ENCODE results near the gene MYO1F.
"Not testable (repeated sequence)": the region's sequence is repeated elsewhere in the genome, so short reads cannot be mapped to it uniquely, and the experiment has no call there.

MYO1F gene

DNA sequence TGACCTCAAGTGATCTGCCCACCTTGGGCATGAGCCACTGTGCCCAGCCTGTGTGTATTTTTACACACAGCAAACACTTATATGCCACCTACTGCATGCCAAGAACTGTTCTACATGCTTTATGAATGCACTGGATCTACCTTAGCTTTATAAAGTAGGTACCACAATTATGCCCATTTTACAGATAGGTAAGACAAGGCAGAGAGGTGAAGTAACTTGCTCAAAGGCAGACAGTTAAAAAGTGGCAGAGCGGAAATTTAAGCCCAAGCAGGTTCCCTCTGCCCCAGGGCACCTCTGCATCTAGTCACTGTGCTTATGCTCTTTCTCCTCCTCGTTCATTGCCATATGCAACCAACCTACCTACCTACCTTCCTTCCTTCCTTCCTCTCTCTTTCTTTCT, 22.8 kb upstream of the MYO1F start:
- DNase-seq (ENCODE audit: low spot score) = no peak

DNA sequence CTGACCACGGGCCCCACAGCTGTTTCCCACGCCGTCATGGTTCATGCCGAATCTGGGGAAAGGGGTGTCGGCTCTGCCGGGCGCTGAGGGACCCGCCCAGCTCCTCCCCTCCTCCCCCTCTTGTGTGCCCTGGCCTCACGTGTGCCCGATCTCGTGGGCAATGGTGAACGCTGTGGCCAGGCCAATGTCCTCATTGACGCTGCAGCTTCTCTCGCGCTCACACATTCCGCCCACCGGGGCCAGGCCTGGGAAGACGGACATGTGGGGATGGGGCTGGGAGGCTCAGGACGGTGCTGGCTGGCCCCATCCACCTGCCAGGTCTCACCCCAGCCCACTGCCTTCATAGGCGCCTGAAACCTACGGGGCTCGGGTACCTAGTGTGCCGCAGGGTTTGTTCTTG, 18.9 kb upstream of the MYO1F start:
- DNase-seq (ENCODE audit: low spot score) = no peak

DNA sequence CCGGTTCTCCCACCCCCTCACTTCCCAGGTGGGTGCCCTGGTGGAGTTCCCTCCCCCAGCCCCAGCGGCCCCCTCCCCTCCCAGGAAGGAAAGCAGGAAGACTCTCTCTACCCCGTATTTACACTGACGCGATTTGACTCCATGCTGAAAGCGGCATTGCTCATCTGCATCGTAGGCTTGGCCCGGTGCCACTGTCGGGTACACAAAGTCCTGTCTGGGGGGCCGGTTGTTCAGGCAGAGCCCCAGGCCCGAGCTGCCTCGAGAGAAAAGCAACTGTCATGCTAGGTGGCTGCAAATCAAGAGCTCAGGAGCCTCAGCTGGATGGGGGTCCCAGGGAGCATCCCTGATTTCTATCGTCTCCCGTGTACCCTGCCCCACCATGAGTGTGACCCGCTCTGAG, 18.4 kb upstream of the MYO1F start:
- DNase-seq (ENCODE audit: low spot score) = no peak

DNA sequence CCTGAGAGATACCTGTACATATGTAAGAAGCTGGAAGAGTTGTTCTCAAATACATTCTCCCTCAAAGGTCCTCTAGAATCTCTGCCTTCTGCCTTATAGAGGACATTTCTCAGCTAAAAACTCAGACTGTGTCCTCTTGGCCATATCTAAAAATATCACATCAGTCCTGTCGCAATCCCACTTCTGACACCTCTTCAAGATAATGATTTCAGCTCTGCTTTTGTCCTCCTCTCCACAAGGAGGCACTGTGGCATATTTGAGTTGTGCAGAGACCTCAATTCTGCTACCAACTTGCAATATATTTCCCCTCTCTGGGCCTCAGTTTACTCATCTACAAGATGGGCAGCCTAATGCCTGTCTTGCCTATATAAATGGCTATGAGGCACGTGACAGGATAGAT, 16.7 kb upstream of the MYO1F start:
- no peak for DNase-seq (ENCODE audit: low spot score)

DNA sequence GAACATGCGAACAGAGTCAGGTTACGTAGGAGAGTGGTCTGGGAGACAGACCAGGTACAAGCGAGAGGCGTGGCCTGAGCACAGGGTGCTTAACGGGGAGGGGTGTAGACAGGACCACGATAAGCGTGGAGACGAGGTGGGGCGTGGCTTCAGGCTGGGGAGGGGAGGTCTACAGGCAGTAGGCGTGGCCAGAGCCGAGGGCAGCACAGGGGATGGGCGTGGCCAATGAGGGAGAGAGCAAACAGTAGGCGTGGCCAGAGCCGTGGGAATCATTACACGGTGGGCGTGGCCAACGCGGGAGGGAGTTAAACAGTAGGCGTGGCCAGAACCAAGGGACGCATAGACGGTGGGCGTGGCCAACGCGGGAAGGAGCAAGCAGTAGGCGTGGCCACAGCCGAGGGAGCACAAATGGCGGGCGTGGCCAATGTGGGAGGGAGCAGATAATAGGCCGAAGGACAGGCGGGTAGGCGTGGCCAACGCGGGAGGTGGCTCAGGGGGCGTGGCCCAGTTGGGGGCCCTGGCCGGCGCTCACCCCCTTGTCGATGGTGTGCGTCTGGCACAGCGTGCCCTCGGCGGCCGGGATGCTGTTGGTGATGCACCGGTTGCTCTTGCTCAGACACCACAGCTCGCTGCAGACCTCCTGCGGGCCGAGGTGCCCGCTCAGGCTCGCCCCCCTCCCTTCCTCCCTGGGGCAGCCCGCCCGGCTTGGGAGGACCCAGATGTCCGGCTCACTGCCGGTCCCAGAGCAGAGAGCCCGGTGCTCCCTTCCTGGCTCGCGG, 15.2 kb upstream of the MYO1F start:
- DNase-seq (ENCODE audit: low spot score) = no peak

DNA sequence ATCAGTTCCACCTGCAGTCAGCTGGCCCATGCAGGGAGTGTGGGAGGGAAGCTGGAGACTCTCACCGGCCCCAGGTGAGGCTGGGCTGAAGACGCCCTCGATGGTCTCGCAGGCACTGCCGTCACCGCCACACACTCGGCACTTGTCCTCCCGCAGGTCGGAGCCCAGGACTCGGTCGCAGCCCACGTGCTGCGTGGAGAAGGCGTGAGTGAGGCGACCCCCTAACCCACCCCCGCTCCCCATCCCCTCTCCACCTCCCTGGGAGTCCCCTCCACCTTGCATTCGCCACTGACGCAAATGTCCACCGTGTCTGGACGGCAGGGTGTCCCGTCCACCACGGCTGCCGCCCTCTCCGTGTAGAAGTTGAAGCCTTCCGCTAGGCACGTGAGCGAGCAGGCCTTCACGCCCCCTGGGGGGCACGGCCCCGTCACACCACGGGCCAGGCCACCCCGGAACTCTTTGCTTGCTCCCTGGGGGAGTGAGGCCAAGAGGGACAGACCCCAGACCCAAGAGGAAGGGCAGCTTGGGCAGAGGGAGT, 12.0 kb upstream of the MYO1F start:
- DNase-seq (ENCODE audit: low spot score) = no peak

DNA sequence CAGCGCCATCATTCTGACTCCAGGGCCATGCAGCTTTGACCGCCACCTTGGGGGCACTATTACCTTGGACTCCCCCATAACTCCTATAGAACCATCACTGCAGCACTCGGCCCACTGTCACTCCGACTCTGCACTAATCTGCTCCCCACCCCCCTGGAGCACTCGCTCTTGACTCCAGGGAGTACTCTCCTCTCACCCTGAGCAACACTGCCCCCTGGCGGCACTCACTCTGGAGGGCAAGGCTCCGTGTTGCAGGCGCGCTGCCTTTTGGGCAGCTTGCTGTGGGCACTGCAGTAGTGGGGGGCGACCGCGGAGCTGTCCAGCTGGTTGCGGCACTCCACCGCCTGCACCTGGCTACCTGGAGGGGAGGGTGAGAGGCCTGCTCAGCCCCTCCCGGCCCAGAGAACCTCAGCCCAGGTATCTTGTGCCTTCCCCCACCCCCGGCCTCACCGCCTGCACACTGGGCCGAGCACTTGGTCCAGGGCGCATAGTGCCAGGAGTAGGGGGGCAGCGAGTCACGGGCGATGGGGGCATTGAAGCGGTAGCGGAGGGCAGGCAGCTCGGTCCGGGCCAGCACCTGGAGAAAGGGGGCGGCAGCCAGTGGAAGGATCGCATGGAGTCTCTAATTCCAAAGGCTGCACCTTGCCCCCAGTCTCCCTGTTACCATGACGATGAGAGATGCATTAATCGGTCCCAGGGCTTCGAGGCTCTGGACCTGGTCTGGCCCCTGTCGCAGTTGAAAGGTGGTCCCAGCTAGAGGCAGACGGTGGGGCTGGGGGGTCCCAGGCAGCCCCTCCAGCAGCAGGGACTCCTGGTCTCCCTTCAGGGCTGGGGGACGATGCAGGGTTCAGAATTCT, 8.9 kb upstream of the MYO1F start:
- no peak for DNase-seq (ENCODE audit: low spot score)

DNA sequence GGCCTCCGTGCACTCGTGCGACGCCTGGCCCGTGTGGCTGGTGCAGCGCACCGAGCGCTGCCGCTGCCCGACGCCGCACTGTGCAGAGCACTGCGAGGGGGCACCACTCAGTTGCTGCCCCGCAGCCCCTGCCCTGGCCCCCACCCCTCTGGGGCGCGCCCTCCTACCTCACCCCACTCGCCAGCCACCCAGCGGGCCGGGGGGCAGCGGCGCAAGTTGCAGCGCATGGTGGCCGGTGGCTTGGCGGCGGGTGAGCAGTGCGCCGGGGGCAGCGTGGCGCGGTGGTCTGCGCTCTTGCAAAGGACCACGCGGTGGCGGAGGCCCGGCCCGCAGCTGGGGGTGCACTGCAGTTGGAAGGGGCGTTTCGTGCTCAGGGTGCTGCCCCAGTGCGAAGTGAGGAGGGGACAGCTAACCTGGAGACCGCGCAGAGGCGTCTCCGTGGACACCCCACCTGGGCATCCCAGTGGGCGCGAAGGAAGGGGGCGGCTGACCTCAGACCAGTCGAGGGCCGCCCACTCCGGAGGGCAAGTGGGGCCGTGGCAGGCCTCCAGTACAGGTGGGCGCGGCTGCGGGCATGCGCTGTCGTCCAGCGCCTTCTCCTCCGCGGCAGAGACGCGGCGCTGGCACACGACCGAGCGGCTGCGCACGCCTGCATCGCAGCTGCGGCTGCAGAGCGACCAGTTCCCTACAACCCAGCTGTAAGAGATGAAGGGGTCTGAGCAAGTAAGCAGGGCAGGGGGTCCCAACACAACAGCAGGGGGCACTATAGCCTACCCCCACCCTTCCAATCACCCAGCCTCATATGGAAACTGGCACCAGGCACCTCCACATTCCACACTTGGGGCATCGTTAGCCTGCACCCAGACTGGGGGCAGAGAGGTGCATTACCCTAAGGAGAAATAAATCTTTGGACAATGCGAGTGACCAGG, 8.0 kb upstream of the MYO1F start:
- no peak for DNase-seq (ENCODE audit: low spot score)

DNA sequence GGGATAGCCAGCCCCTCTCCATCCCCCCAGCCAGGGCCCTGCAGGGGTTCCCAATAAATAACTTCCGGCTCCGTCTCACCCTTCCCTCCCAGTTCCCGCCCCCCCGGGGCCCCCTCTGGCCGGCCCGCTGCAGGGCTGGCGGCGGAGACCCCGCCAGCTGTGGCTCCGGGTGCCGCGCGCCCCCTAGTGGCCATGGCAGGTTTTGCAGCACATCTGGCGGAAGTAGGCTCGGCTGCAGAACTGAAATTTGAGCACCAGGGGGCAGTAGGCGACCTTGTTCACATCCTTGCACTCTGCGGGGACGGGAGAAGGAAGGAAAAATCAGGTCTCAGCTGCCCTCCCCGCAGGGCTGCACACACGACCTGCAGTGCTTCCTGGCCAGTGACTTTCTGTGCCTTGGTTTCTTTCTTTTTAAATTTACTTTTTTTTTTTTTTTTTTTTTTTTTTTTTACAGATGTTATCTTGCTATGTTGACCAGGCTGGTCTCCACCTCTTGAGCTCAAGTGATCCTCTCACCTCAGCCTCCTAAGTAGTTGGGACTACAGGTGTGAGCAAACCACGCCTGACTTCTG, 3.6 kb upstream of the MYO1F start:
- peak; percentile 79 for DNase-seq (ENCODE audit: low spot score)

DNA sequence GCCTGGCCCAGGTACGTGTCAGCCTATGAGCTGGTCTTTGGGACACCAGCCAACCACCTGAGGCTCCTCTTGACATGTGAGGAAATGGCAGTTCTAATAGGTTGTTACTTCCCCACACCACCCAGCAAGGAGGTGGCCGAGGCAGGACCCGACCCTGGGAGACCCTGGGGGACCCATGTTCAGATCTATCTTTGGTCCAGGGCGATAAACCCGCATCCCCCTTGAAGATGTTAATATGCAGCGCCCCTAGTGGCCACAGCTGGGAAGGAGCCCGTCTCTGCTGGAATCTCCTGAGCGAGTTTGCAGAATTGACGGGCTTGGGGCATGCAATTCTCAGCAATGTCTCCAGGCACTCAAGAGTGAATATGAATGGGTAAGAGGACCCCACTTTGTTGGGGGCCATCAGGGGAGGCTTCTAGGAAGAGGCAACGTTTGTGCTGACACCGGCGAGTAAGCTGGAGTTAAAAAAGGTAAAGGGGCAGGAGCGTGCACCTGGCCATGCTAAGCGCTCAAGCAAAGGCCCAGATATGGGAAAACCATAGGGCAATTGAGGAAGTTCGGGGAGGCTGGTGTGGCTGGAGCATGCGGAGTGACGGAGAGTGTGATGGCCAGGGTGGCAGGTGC, 1.5 kb upstream of the MYO1F start:
- peak; percentile 70 for DNase-seq (ENCODE audit: low spot score)

DNA sequence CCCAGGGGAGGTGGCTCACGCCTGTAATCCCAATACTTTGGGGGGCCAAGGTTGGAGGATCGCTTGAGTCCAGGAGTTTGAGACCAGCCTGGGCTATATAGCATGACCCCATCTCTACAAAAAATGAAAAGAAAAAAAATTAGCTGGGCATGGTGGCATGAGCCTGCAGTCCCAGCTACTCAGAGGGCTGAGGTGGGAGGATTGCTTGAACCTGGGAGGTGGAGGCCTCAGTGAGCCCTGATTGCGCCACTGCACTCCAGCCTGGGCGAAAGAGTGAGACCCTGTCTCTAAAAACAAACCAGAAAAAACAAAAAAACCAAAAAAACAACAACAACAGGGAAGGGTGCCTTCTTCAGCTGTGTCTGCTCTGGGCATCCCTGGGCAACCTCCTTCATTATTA, 499 bp upstream of the MYO1F start:
- DNase-seq (ENCODE audit: low spot score) = no peak

DNA sequence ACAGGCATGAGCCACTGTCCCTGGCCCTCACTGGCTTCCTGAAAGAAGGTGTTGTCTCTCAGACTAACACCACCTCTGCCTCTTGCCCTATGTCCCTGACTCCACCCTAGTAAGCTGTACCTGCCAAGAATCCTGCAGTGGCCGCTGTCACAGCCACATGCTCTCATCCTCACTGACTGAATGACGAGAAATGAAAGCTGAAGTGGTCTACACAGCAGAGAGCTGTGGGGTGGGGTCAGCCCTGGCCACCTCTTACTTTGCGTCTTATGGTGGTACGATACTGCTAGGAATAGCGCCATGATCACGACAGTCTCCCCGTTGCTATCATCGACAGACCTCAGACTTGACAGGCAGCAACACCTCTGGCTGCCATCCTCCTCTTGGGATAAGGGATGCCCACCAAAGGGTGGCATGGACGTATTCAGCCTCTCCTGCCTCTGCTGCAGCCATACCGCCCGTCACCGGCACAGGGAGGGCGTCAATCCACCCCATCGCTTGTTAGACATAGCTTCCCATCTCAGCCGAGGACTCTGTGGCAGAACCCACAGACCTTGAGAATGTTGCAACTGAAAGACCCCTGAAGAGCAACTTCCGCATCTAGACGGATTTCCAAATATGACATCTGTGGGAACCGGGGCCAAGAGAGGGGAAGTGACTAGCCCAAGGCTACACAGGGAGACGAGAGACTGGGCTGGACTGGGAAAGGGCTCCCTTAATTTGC, 809 bp downstream of the MYO1F start:
- DNase-seq (ENCODE audit: low spot score) = no peak

DNA sequence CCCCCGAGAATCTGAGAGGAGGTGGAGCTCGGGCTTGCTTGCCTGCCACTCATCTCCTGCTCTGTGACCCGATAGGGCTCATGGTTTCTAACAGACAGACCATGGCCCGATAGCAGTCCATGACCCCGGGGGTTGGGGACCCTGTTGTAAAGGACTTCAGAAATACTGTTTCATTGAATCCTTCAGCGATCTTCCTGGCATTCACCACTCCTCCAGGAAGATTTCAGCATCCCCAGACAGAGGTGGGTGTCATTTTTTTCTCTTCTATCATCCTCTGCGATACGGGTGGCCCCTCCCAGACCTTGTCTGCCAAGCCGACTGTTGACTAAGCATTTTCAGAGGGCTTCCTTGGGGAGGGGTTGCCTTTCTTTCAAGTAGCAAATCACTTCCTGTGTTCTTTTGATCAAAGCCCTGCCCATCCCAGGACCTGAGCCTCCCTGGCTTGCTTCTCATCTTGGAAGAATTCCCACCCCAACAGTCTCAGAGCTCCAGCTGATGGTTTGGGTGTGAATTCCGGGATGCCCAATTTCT, 1.7 kb downstream of the MYO1F start:
- DNase-seq (ENCODE audit: low spot score) = no peak

DNA sequence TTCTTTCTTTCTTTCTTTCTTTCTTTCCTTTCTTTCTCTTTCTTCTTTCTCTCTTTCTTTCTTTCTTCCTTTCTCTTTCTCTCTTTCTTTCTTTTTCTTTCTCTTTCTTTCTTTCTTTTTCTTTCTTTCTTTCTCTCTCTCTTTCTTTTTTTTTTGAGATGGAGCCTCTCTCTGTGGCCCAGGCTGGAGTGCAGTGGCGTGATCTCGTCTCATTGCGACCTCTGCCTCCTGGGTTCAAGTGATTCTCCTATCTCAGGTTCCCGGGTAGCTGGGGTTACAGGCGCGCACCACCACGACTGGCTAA, 2.7 kb downstream of the MYO1F start:
- not testable (repeated sequence) for DNase-seq (ENCODE audit: low spot score)

DNA sequence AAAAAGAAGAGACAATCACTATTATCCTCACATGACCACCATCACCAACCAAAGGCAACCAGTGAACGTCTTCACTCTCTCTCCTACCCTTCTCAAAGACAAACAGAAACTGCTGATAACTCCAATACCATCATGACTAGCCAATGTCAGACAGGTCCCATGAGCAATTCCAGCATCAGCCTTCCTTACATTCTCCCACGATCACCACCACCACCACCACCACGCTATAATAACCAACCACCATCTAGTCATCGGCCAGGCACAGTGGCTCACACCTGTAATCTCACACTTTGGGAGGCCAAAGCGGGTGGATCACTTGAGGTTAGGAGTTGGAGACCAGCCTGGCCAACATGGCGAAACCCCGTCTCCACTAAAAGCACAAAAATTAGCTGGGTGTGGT, 3.9 kb downstream of the MYO1F start:
- no peak for DNase-seq (ENCODE audit: low spot score)

DNA sequence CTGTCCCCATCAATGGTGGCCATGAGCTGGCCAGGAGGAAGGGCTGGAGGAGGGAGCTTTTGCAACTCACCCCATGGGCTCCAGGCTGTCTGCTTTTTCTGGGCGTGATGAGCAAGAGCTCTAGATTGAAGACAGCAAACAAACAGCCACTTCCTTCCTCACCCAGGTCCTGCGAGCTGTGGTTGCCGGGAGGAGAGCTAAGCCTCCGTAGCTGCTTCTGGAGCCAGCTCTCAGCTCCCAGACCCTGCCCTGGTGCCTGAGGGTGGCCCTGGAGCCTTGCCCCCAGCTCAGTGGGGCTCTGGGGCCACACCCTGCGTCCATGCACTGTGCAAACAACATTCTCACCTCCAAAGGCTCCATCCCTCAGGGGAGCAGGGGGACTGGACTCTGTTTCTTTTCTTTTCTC, 6.2 kb downstream of the MYO1F start:
- no peak for DNase-seq (ENCODE audit: low spot score)

DNA sequence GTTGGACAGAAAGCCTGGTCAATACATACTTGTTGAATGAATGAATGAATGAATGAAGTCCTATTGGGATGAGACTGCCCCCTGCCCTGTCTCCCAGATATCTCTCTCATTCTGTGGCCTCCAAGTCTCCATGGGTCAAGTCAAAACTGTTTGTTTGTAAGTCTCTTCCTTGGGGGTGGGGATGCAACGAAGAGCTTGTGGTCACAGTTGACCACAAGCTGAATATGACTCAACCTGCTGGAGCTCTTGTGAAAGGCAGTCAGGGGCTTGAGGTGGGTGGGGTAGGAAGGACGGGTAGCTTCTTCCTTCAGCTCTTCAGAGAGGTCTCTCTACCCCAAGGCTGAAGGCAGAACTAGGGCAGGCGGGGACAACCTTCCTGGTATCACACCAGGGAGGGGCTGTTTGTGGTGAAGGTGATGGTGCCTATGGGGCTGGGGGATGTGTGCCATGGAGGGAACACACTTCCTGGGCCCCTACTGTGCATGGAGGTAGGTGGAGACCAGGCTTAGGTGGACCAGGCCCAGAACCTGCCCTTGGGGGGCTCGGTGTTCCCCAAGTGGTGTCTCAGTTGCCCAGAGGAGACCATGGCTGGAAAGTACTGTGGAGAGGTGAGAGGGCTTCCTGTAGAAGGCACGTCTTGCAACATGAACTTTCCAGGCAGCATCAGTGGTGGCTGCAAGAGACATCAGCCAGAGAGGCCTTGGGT, 8.0 kb downstream of the MYO1F start:
- DNase-seq (ENCODE audit: low spot score) = peak; percentile 56

DNA sequence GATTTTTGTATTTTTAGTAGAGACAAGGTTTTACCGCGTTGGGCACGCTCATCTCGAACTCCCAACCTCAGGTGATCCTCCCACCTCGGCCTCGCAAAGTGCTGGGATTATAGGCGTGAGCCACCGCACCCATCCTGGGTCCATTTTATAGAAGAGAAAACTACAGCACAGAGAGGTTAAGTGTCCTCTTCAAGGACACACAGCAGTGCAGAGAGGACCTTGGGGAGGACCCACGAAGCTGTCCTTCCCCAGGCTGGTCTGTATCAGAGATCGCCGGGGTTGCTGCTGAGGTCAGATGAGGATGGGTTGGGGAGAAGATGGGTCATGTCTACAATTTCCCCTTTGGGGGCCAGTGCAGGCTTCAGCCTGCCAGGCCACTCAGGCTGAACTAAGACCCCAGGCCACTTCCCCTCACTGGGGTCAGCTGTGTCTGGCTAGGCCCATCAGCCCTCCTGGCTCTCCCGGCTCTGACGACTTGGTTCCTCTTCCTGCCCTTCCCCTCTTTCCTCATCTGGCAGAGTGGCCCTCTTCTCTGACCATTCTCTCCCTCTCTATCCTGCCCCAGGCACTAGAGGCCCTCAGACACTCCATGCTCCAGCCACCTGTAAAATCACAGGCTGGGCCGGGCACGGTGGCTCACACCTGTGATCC, 9.6 kb downstream of the MYO1F start:
- no peak for DNase-seq (ENCODE audit: low spot score)

DNA sequence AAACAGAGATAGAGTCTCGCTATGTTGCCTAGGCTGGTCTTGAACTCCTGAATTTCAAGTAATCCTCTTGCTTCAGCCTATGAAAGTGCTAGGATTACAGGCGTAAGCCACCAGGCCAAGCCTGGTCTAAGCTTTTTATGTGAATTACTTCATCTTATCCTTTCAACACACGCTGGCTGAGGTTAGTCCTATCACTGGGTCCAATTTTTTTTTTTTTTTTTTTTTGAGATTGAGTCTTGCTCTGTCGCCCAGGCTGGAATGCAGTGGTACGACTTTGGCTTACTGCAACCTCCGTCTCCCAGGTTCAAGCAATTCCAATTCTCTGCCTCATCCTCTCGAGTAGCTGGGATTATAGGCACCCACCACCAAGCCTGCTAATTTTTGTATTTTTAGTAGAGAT, 10.4 kb downstream of the MYO1F start:
- no peak for DNase-seq (ENCODE audit: low spot score)

All from LoVo (cell line).